IMR-90 (cell line): ENCODE data around the gene UXS1. TPM values are rescaled to one million over a fixed set of nuclear protein-coding genes. Genes with fewer than 3 reads are reported as not detected.

Experiments used
- ATAC-seq: fragments of 200-7000 bp; cut with Tn5 transposase; 2 replicates; pipeline ENCODE4 v1.9.1; 2020; ENCODE audit warnings: low read depth, mild to moderate bottlenecking, moderate library complexity
- BruUV-seq: library from RNA; stranded (reverse); fragments of 400-500 nt; replicated peaks from 2 replicates; lab custom pipeline; 2021; lab: Mats Ljungman, UMichigan
- CTCF ChIA-PET: fragments of 300-600 bp; formaldehyde crosslinking; extraction: SDS; loops from one replicate; lab custom pipeline; 2021; ENCODE audit warnings: antibody characterized with exemption; lab: Yijun Ruan, JAX
- POLR2A ChIA-PET: fragments of 300-600 bp; sonication (Branson Sonifier 250); formaldehyde crosslinking; loops from one replicate; lab custom pipeline; 2022; ENCODE audit warnings: antibody characterized with exemption; ENCODE audit not compliant: unreplicated experiment; lab: Charles Lee
- DNase-seq: peaks from one replicate; pipeline ENCODE4 v3.0.0; 2013
- H2AFZ ChIP-seq: replicated peaks from 2 replicates; pipeline ENCODE3; 2013; ENCODE audit warnings: low read length, mild to moderate bottlenecking; ENCODE audit not compliant: poor library complexity
- H2AK5ac ChIP-seq: 2 replicates; pipeline ENCODE4 v1.6.1; 2013; ENCODE audit warnings: low read depth, low read length, inconsistent platforms
- H2AK9ac ChIP-seq: replicated peaks from 2 replicates; pipeline ENCODE3; 2013; ENCODE audit warnings: mild to moderate bottlenecking, low read depth, low read length, moderate library complexity; ENCODE audit not compliant: poor library complexity
- H2BK120ac ChIP-seq: 2 replicates; pipeline ENCODE4 v1.6.1; 2013; ENCODE audit warnings: low read depth, low read length, inconsistent platforms
- H2BK15ac ChIP-seq: 3 replicates; pipeline ENCODE4 v1.6.1; 2013; ENCODE audit warnings: low read depth, low read length, inconsistent platforms
- H2BK20ac ChIP-seq: 2 replicates; pipeline ENCODE4 v1.6.1; 2013; ENCODE audit warnings: low read depth, mild to moderate bottlenecking, inconsistent platforms, low read length, moderate library complexity
- H2BK5ac ChIP-seq: 2 replicates; pipeline ENCODE4 v1.6.1; 2013; ENCODE audit warnings: mild to moderate bottlenecking, low read depth, low read length, inconsistent platforms; ENCODE audit not compliant: poor library complexity, severe bottlenecking
- H3K14ac ChIP-seq: replicated peaks from 2 replicates; pipeline ENCODE4 v1.6.1; 2013; ENCODE audit warnings: low read depth, low read length, inconsistent platforms
- H3K18ac ChIP-seq: 2 replicates; pipeline ENCODE4 v1.6.1; 2013; ENCODE audit warnings: low read depth, low read length, control low read depth
- H3K23ac ChIP-seq: 2 replicates; pipeline ENCODE4 v1.6.1; 2013; ENCODE audit warnings: low read depth, low read length, inconsistent platforms
- H3K27ac ChIP-seq: 2 replicates; pipeline ENCODE4 v1.5.1; 2013; ENCODE audit warnings: mild to moderate bottlenecking, control low read depth, low read length; ENCODE audit not compliant: insufficient read depth
- H3K27me3 ChIP-seq: 2 replicates; pipeline ENCODE4 v1.6.1; 2013; ENCODE audit warnings: low read length; ENCODE audit not compliant: control insufficient read depth, insufficient read depth
- H3K36me3 ChIP-seq: 2 replicates; pipeline ENCODE4 v1.6.1; 2013; ENCODE audit warnings: low read length, mixed read lengths; ENCODE audit not compliant: control insufficient read depth, insufficient read depth
- H3K4ac ChIP-seq: 2 replicates; pipeline ENCODE4 v1.6.1; 2013; ENCODE audit warnings: low read depth, low read length, inconsistent platforms
- H3K4me1 ChIP-seq: 2 replicates; pipeline ENCODE4 v1.6.1; 2013; ENCODE audit warnings: low read length, mixed read lengths; ENCODE audit not compliant: control insufficient read depth, insufficient read depth
- H3K4me2 ChIP-seq: 2 replicates; pipeline ENCODE4 v1.6.1; 2013; ENCODE audit warnings: low read depth, mild to moderate bottlenecking, control low read depth, low read length, moderate library complexity
- H3K4me3 ChIP-seq: 2 replicates; pipeline ENCODE4 v1.5.1; 2013; ENCODE audit warnings: low read depth, mild to moderate bottlenecking, control low read depth, low read length, moderate library complexity; ENCODE audit not compliant: insufficient read depth
- H3K56ac ChIP-seq: 2 replicates; pipeline ENCODE4 v1.6.1; 2013; ENCODE audit warnings: low read length, inconsistent platforms; ENCODE audit not compliant: insufficient read depth; ENCODE audit errors: extremely low read depth
- H3K79me1 ChIP-seq, 2 experiments: 2 replicates each; pipeline ENCODE4 v1.6.1; 2013; ENCODE audit warnings: low read length in 2 of 2, inconsistent platforms in 1 of 2, low read depth in 1 of 2
- H3K9ac ChIP-seq: 2 replicates; pipeline ENCODE4 v1.6.1; 2013; ENCODE audit warnings: low read depth, low read length, control low read depth
- H3K9me1 ChIP-seq: 2 replicates; pipeline ENCODE4 v1.6.1; 2013; ENCODE audit warnings: low read length, inconsistent platforms; ENCODE audit not compliant: insufficient read depth
- H3K9me3 ChIP-seq: 2 replicates; pipeline ENCODE4 v1.6.1; 2013; ENCODE audit warnings: low read length; ENCODE audit not compliant: control insufficient read depth, insufficient read depth
- H4K20me1 ChIP-seq: 2 replicates; pipeline ENCODE4 v1.6.1; 2013; ENCODE audit warnings: low read length, inconsistent platforms; ENCODE audit not compliant: insufficient read depth
- H4K5ac ChIP-seq: 2 replicates; pipeline ENCODE4 v1.6.1; 2013; ENCODE audit warnings: mild to moderate bottlenecking, low read depth, low read length, control low read depth
- H4K8ac ChIP-seq, 2 experiments: 2 replicates each; pipeline ENCODE4 v1.6.1; 2013; ENCODE audit warnings: low read depth in 2 of 2, low read length in 2 of 2, control low read depth in 1 of 2, inconsistent platforms in 1 of 2
- H4K91ac ChIP-seq: 2 replicates; pipeline ENCODE4 v1.6.1; 2013; ENCODE audit warnings: low read depth, low read length, inconsistent platforms; ENCODE audit not compliant: insufficient read depth
- MAFK ChIP-seq: IDR thresholded peaks from 2 replicates; pipeline ENCODE4 v1.6.1; 2012; ENCODE audit warnings: low read depth, low read length, improper control_type of control experiment
- WGBS, 2 experiments: methylation state at CpG; one replicate each; pipeline versions ENCODE4 v1.1.5 to v1.1.7; 2013; ENCODE audit warnings: missing lambda C conversion rate in 2 of 2; ENCODE audit not compliant: insufficient read length in 1 of 2; ENCODE audit errors: extremely low coverage in 2 of 2; 5-methylcytosine and 5-hydroxymethylcytosine counted together
- dilution Hi-C: fragments of 300-500 bp; cut with HindIII; formaldehyde crosslinking; loops from one replicate; pipeline ENCODE4 v1.14.3; 2018; ENCODE audit warnings: low sequenced_read_pairs; ENCODE audit not compliant: unreplicated experiment
- in situ Hi-C: fragments of 300-500 bp; cut with MboI; formaldehyde crosslinking; loops from 3 replicates; pipeline ENCODE4 v1.14.3; 2019; ENCODE audit warnings: low sequenced_read_pairs, inconsistent platforms, mixed read lengths
- intact Hi-C: fragments of 100-400 bp; cut with micrococcal nuclease; formaldehyde crosslinking; loops from 2 replicates; pipeline ENCODE4 v1.10.0; 2022
- polyA plus RNA-seq, 3 experiments: library from polyadenylated mRNA; depleted of rRNA; stranded (reverse); fragments of >200 nt; gene quantifications; 2 replicates each; pipeline ENCODE4 v1.2.3, GENCODE V29; 2012; ENCODE audit warnings: low replicate concordance in 1 of 3
- total RNA-seq: library from RNA; depleted of rRNA; stranded (reverse); fragments of >200 nt; gene quantifications from 2 replicates; pipeline ENCODE4 v1.2.3, GENCODE V29; 2012

UXS1 gene
- total and polyA plus RNA-seq, 2 of the 4 experiments (the other 2 are of a cell fraction) = 33.7 to 54.3 TPM

- H2BK20ac ChIP-seq = no peak overlapping the region
- no peak overlapping the region for H2AK5ac ChIP-seq
- WGBS, 2 experiments = 56% methylated on average over 3 of the region's 7 CpGs; no CpG with 5 or more reads in 1 of the 2 experiments
- POLR2A ChIA-PET = no interaction called here
- H3K4me1 ChIP-seq = no peaks in the 10 kb centered on the region; the same call in 1 of the 2 replicates
- H2BK120ac ChIP-seq = no peak overlapping the region
- no peak overlapping the region for H3K4me3 ChIP-seq
- CTCF ChIA-PET = no interaction called here
- no peak overlapping the region for H3K27ac ChIP-seq
- peaks cover 2% of the 10 kb centered on the region; the same call in 1 of the 2 replicates for H3K9me1 ChIP-seq
- no peak overlapping the region for H2BK5ac ChIP-seq
- H3K18ac ChIP-seq = no peak overlapping the region
- TF ChIP-seq MAFK = no peak
- H4K91ac ChIP-seq = no peak overlapping the region
- H3K27me3 ChIP-seq = no peaks in the 10 kb centered on the region
- DNase-seq = no peak
- in situ Hi-C loops (no loop called here), dilution Hi-C loops (no loop called here), intact Hi-C loops (no loop called here)
- H3K79me1 ChIP-seq = peaks cover 6 to 33% of the 10 kb centered on the region in 2 experiments; a peak in 2 of 4 replicates
- H3K14ac ChIP-seq = no peak overlapping the region
- H4K20me1 ChIP-seq = peaks cover 26% of the 10 kb centered on the region
- H3K56ac ChIP-seq = no peak overlapping the region
- H2AFZ ChIP-seq = no peak overlapping the region
- H3K9ac ChIP-seq = no peak overlapping the region
- H3K4ac ChIP-seq = no peak overlapping the region
- no peak overlapping the region for H4K5ac ChIP-seq
- no peak overlapping the region for H2BK15ac ChIP-seq
- H3K23ac ChIP-seq = no peak overlapping the region
- H4K8ac ChIP-seq = no peak overlapping the region
- no peak overlapping the region for H2AK9ac ChIP-seq
- no peak for ATAC-seq
- no TSS peak for BruUV-seq
- no peak overlapping the region for H3K4me2 ChIP-seq
- no peaks in the 10 kb centered on the region for H3K36me3 ChIP-seq
- no peaks in the 10 kb centered on the region for H3K9me3 ChIP-seq
These were observed 20.0 kb downstream of the UXS1 start for GRCh38 chr2:106174056-106174455.
